Liver (tissue), 3 donors: ENCODE data around the gene TRIM40.

ENCODE experiments used
- ATF3 ChIP-seq: IDR thresholded peaks from 2 replicates; pipeline ENCODE4 v1.6.1; 2016; ENCODE audit warnings: antibody characterized with exemption
- CTCF ChIP-seq: fragments of 150-350 bp; IDR thresholded peaks from 2 replicates; pipeline ENCODE4 v1.5.1; 2017; ENCODE audit warnings: improper control_type of control experiment, low read depth, low read length; ENCODE audit not compliant: missing input control
- MAX ChIP-seq: IDR thresholded peaks from 2 replicates; pipeline ENCODE4 v1.6.1; 2016; ENCODE audit warnings: antibody characterized with exemption
- RAD21 ChIP-seq, 2 donors: IDR thresholded peaks; 2 replicates each; pipeline ENCODE4 v1.6.1; 2016; ENCODE audit warnings: antibody characterized with exemption in 2 of 2, mild to moderate bottlenecking in 2 of 2
- SP1 ChIP-seq: IDR thresholded peaks from 2 replicates; pipeline ENCODE4 v1.6.1; 2018; ENCODE audit warnings: antibody characterized with exemption, mild to moderate bottlenecking
- donor health status: healthy.
- donor health status: healthy.

GRCh38 chr6:30111266-30111856 is 24.6 kb upstream of the TRIM40 start:
- TF ChIP-seq MAX (no peak), ATF3 (no peak), RAD21 (IDR thresholded peaks at IDR 0.05) (no peak), SP1 (no peak), CTCF (no peak)
